Fibroblast of lung (primary cell): ENCODE data around the gene INPP5K. TPM values are rescaled to one million over a fixed set of nuclear protein-coding genes. Genes with fewer than 3 reads are reported as not detected.
A peak's percentile ranks its signal among the peaks of the same experiment; 100 is the strongest.

ENCODE experiments used
- DNase-seq, 2 donors: peaks; one replicate each; pipeline versions ENCODE4 v3.0.0 to v3.0.0-alpha.2; 2010; ENCODE audit warnings: low read depth in 2 of 2
- H2AFZ ChIP-seq: 2 replicates; pipeline ENCODE4 v1.5.1; 2012; ENCODE audit warnings: low read length, control low read depth, inconsistent platforms
- H3K27ac ChIP-seq: 2 replicates; pipeline ENCODE4 v1.5.1; 2011; ENCODE audit warnings: low read length, control low read depth; ENCODE audit not compliant: insufficient read depth
- H3K27me3 ChIP-seq: 2 replicates; pipeline ENCODE4 v1.5.1; 2011; ENCODE audit warnings: mild to moderate bottlenecking, low read length; ENCODE audit not compliant: control insufficient read depth, insufficient read depth
- H3K36me3 ChIP-seq: 2 replicates; pipeline ENCODE4 v1.5.1; 2011; ENCODE audit warnings: low read length; ENCODE audit not compliant: control insufficient read depth, insufficient read depth
- H3K4me1 ChIP-seq: 2 replicates; pipeline ENCODE4 v1.5.1; 2011; ENCODE audit warnings: low read length; ENCODE audit not compliant: control insufficient read depth, insufficient read depth; ENCODE audit errors: extremely low read depth
- H3K4me2 ChIP-seq: 2 replicates; pipeline ENCODE4 v1.5.1; 2011; ENCODE audit warnings: low read length, control low read depth; ENCODE audit not compliant: insufficient read depth; ENCODE audit errors: extremely low read depth
- H3K4me3 ChIP-seq, 4 experiments: fragments of 200-600 bp in 1 of 4; sonication (generic) in 1 of 4; replicated peaks in 1 of 4; 2 replicates each; pipeline ENCODE4 v1.5.1; 2011 to 2016; ENCODE audit warnings: low read length in 4 of 4, low read depth in 3 of 4, mild to moderate bottlenecking in 3 of 4, control low read depth in 2 of 4, inconsistent platforms in 1 of 4, mixed read lengths in 1 of 4; ENCODE audit not compliant: insufficient read depth in 1 of 4; ENCODE audit errors: control extremely low read depth in 1 of 4
- H3K79me2 ChIP-seq: 2 replicates; pipeline ENCODE4 v1.5.1; 2012; ENCODE audit warnings: mild to moderate bottlenecking, low read length, inconsistent platforms; ENCODE audit not compliant: control insufficient read depth, insufficient read depth
- H3K9ac ChIP-seq: 2 replicates; pipeline ENCODE4 v1.5.1; 2011; ENCODE audit warnings: mild to moderate bottlenecking, low read length, control low read depth; ENCODE audit not compliant: insufficient read depth
- H3K9me3 ChIP-seq: 2 replicates; pipeline ENCODE4 v1.5.1; 2012; ENCODE audit warnings: low read depth, low read length; ENCODE audit not compliant: control insufficient read depth, insufficient read depth
- H4K20me1 ChIP-seq: 2 replicates; pipeline ENCODE4 v1.5.1; 2011; ENCODE audit warnings: low read length; ENCODE audit not compliant: control insufficient read depth, insufficient read depth; ENCODE audit errors: extremely low read depth
- CTCF ChIP-seq, 2 donors: IDR thresholded peaks in 1 of 2; conservative IDR thresholded peaks in 1 of 2; 1 replicate in 1 of 2; 2 replicates in 1 of 2; pipeline ENCODE4 v1.5.1; 2011 to 2012; ENCODE audit warnings: low read length in 2 of 2, control low read depth in 1 of 2, inconsistent platforms in 1 of 2, low read depth in 1 of 2, mild to moderate bottlenecking in 1 of 2
- EZH2 ChIP-seq: IDR thresholded peaks from 2 replicates; pipeline ENCODE4 v1.5.1; 2012; ENCODE audit warnings: low read length, control low read depth, mild to moderate bottlenecking; ENCODE audit errors: missing control alignments
- polyA plus RNA-seq, 2 donors: library from polyadenylated mRNA; depleted of rRNA in 1 of 2; stranded (reverse) in 1 of 2; unstranded in 1 of 2; fragments of >200 nt; gene quantifications; 2 replicates each; pipeline ENCODE4 v1.2.1, GENCODE V29; 2011 to 2012; ENCODE audit warnings: missing spikeins in 1 of 2
- total RNA-seq: library from RNA; depleted of rRNA; stranded (reverse); fragments of >200 nt; gene quantifications from 2 replicates; pipeline ENCODE4 v1.2.1, GENCODE V29; 2014

The INPP5K gene
- total and polyA plus RNA-seq, 2 donors (not counting 1 experiment from before 2014, with no cell fraction given) = 21.0 to 34.5 TPM

GRCh38 chr17:1497831-1498230, 18.6 kb downstream of the INPP5K start:
- no peaks in the 10 kb centered on the region for H4K20me1 ChIP-seq
- no peak for DNase-seq
- H3K4me1 ChIP-seq = no peaks in the 10 kb centered on the region
- H3K36me3 ChIP-seq = peaks cover 6% of the 10 kb centered on the region
- no peak overlapping the region for H3K27ac ChIP-seq
- no peaks in the 10 kb centered on the region for H3K27me3 ChIP-seq
- no peak overlapping the region for H3K4me3 ChIP-seq
- no peaks in the 10 kb centered on the region for H3K9me3 ChIP-seq
- no peaks in the 10 kb centered on the region for H3K79me2 ChIP-seq
- TF ChIP-seq EZH2 = no peak
- TF ChIP-seq CTCF (conservative IDR thresholded peaks at IDR 0.05 in 1 of 2, IDR thresholded peaks at IDR 0.05 in 1 of 2; ENCODE audit: low read depth in 1 of 2, low read length in 2 of 2) = no peak
- H3K4me2 ChIP-seq = no peak overlapping the region
- H2AFZ ChIP-seq = no peak overlapping the region
- H3K9ac ChIP-seq = no peak overlapping the region

GRCh38 chr17:1496869-1497268, 19.5 kb downstream of the INPP5K start:
- H3K27me3 ChIP-seq = no peaks in the 10 kb centered on the region
- TF ChIP-seq EZH2 (no peak), CTCF (conservative IDR thresholded peaks at IDR 0.05 in 1 of 2, IDR thresholded peaks at IDR 0.05 in 1 of 2; ENCODE audit: low read depth in 1 of 2, low read length in 2 of 2) (no peak)
- H3K9ac ChIP-seq = no peak overlapping the region
- H4K20me1 ChIP-seq = no peaks in the 10 kb centered on the region
- no peaks in the 10 kb centered on the region for H3K9me3 ChIP-seq
- peaks cover 2% of the 10 kb centered on the region for H3K4me1 ChIP-seq
- no peak overlapping the region for H2AFZ ChIP-seq
- no peak overlapping the region for H3K27ac ChIP-seq
- H3K4me2 ChIP-seq = no peak overlapping the region
- H3K36me3 ChIP-seq = peaks cover 6% of the 10 kb centered on the region
- no peak for DNase-seq
- H3K79me2 ChIP-seq = no peaks in the 10 kb centered on the region
- H3K4me3 ChIP-seq = no peak overlapping the region

- Histone ChIP-seq H3K9ac (no peak overlapping the region), H2AFZ (no peak overlapping the region), H3K27me3 (no peaks in the 10 kb centered on the region), H4K20me1 (no peaks in the 10 kb centered on the region), H3K79me2 (peaks cover 6% of the 10 kb centered on the region), H3K4me1 (peaks cover 2% of the 10 kb centered on the region), H3K9me3 (no peaks in the 10 kb centered on the region), H3K4me2 (no peak overlapping the region), H3K27ac (no peak overlapping the region), H3K36me3 (peaks cover 6% of the 10 kb centered on the region), H3K4me3 (no peak overlapping the region)
- TF ChIP-seq CTCF (conservative IDR thresholded peaks at IDR 0.05 in 1 of 2, IDR thresholded peaks at IDR 0.05 in 1 of 2; ENCODE audit: low read depth in 1 of 2, low read length in 2 of 2) (no peak), EZH2 (no peak)
- peak in 1 of 2 donors; percentile 53 for DNase-seq
Observed at GRCh38 chr17:1495265-1495989, 21.0 kb downstream of the INPP5K start.
